ENCODE data around the gene AHR.

The AHR gene

GRCh38 chr7:17298102-17298839 lies at the start of gene AHR:
TSS of gene AHR (plus strand) at chr7:17298652. CDS start at chr7:17299265, 613 bp downstream.
- peak; percentile 83 to 95 for DNase-seq

- no peak for DNase-seq
Observed at GRCh38 chr7:17253885-17254284, 44.6 kb upstream of the AHR start.

- peak; percentile 52 to 65 for DNase-seq
Observed at GRCh38 chr7:17255926-17256325, 42.5 kb upstream of the AHR start.

- DNase-seq, result no peak
Observed at GRCh38 chr7:17256375-17256774, 42.1 kb upstream of the AHR start.

GRCh38 chr7:17266565-17266964 lies 31.9 kb upstream of the AHR start:
- no peak for DNase-seq

- no peak for DNase-seq
Observed at GRCh38 chr7:17269341-17270221, 28.9 kb upstream of the AHR start.

- peak in 1 of 2 donors; percentile 12 for DNase-seq
Observed at GRCh38 chr7:17274551-17275245, 23.8 kb upstream of the AHR start.

GRCh38 chr7:17275749-17276671 lies 22.4 kb upstream of the AHR start:
- DNase-seq, result no peak

GRCh38 chr7:17279061-17279460 lies 19.4 kb upstream of the AHR start:
- no peak for DNase-seq

- DNase-seq, result no peak
Observed at GRCh38 chr7:17289074-17289645, 9.3 kb upstream of the AHR start.

GRCh38 chr7:17292843-17293242 lies 5.6 kb upstream of the AHR start:
- no peak for DNase-seq

- DNase-seq, result no peak
Observed at GRCh38 chr7:17293481-17293880, 5.0 kb upstream of the AHR start.

- DNase-seq, result peak in 1 of 2 donors; percentile 33
Observed at GRCh38 chr7:17297243-17297642, 1.2 kb upstream of the AHR start.

- peak in 1 of 2 donors; percentile 37 for DNase-seq
Observed at GRCh38 chr7:17298840-17299482, 509 bp downstream of the AHR start.

GRCh38 chr7:17299483-17299991 lies 1.1 kb downstream of the AHR start:
- DNase-seq, result peak; percentile 41 to 57

GRCh38 chr7:17300012-17300411 lies 1.6 kb downstream of the AHR start:
- DNase-seq, result peak in 1 of 2 donors; percentile 22

GRCh38 chr7:17300437-17300836 lies 2.0 kb downstream of the AHR start:
- no peak for DNase-seq

- DNase-seq, result peak in 1 of 2 donors; percentile 86
Observed at GRCh38 chr7:17301471-17302456, 3.3 kb downstream of the AHR start.

GRCh38 chr7:17302575-17303142 lies 4.2 kb downstream of the AHR start:
- peak; percentile 27 to 44 for DNase-seq

All from inflammatory macrophage treated with lipopolysaccharide for 1 hour (primary cell).